ENCODE results near the gene UTF1. TPM values are rescaled to one million over a fixed set of nuclear protein-coding genes. Genes with fewer than 3 reads are reported as not detected.
A peak's percentile ranks its signal among the peaks of the same experiment; 100 is the strongest.

UTF1 gene
- total and polyA plus RNA-seq, 4 donors = 0.06 to 0.52 TPM; not detected in 2

DNA sequence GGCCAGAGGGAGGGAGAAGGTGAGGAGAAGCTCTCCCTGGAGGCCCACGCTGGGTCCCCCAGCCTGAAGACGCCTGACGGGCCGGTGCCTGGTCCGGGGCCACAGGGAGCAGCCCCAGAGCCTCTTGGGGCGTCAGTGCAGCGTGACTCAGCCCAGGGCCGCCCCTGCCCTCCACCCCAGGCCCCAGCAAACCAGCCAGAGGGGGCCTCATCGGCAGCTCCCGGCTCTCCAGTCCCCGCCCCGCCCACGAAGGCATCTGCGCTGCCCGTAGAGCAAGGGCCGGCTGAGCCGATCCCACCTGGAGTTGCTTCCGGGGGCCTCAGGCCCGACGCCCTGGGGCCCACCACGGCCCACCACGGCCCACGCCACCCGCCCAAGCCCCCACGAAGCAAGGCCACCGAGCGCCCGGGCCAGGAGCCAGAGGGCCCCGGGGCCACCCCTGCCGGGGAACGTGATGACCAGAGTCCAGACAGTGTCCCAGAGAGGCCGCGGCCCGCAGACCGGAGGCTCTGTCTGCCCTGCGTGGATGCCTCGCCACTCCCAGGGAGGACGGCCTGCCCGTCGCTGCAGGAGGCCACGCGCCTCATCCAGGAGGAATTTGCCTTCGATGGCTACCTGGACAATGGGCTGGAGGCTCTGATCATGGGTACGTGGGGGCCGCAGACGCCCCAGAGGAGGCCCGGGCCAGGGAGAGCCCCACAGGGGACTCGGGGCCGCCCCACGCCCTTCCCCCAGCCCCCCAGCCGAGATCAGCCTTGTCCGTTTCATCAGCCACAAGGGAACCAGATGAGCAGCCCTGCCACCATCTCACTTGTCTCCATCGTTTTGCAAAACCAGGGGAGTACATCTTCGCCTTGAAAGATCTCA is 31.2 kb upstream of the UTF1 start:
- WGBS, 2 donors = 89 to 95% methylated on average over 44 to 54 of the region's 54 CpGs
- Histone ChIP-seq H3K27ac (ENCODE audit: low read depth in 1 of 2, low read length in 1 of 2) (no peak overlapping the region), H3K27me3 (ENCODE audit: control insufficient read depth in 3 of 3, insufficient read depth in 3 of 3, low read length in 2 of 3) (no peaks in the 10 kb centered on the region), H3K9ac (ENCODE audit: insufficient read depth in 1 of 2, low read length in 2 of 2) (no peak overlapping the region), H3K4me1 (ENCODE audit: control insufficient read depth in 5 of 5, insufficient read depth in 5 of 5, low read length in 5 of 5) (no peaks in the 10 kb centered on the region), H3K36me3 (ENCODE audit: control insufficient read depth in 4 of 4, insufficient read depth in 4 of 4, low read length in 4 of 4) (no peaks in the 10 kb centered on the region), H3K9me3 (ENCODE audit: control insufficient read depth in 4 of 4, insufficient read depth in 3 of 4, low read length in 3 of 4) (peaks cover 0 to 1% (median 0%) of the 10 kb centered on the region in 4 donors), H3K4me3 (no peak overlapping the region)
- no peak for DNase-seq
- ATAC-seq (ENCODE audit: insufficient read depth, low FRiP score) = no peak
- TF ChIP-seq, protein P1, sequence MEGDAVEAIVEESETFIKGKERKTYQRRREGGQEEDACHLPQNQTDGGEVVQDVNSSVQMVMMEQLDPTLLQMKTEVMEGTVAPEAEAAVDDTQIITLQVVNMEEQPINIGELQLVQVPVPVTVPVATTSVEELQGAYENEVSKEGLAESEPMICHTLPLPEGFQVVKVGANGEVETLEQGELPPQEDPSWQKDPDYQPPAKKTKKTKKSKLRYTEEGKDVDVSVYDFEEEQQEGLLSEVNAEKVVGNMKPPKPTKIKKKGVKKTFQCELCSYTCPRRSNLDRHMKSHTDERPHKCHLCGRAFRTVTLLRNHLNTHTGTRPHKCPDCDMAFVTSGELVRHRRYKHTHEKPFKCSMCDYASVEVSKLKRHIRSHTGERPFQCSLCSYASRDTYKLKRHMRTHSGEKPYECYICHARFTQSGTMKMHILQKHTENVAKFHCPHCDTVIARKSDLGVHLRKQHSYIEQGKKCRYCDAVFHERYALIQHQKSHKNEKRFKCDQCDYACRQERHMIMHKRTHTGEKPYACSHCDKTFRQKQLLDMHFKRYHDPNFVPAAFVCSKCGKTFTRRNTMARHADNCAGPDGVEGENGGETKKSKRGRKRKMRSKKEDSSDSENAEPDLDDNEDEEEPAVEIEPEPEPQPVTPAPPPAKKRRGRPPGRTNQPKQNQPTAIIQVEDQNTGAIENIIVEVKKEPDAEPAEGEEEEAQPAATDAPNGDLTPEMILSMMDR (IDR thresholded peaks at IDR 0.05; ENCODE audit: control extremely low read depth, extremely low read depth) = no peak

DNA sequence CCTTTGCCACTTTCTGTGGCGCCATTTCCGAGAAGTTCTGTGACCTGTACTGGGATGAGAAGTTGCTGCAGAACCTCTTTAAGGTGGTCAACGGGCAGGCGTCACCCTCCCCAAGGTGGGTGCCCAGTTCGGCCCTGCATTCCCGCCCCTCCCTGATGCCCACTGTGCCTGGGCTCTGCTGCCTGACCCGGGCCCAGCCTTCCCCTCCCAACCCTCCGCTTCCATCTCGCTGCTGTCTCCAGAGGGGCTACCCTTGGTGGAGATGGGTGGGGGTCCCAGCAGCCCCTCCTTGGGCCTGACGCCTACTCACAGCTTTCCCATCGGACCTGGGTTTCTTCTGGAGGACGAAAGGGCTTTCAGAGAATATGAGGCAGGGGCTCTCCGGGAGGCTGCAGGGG is 30.5 kb upstream of the UTF1 start:
- no peak for ATAC-seq (ENCODE audit: insufficient read depth, low FRiP score)
- 85 to 91% methylated on average over 13 of the region's 13 CpGs for WGBS, 2 donors
- H3K4me1 ChIP-seq (ENCODE audit: control insufficient read depth in 5 of 5, insufficient read depth in 5 of 5, low read length in 5 of 5) = no peaks in the 10 kb centered on the region

DNA sequence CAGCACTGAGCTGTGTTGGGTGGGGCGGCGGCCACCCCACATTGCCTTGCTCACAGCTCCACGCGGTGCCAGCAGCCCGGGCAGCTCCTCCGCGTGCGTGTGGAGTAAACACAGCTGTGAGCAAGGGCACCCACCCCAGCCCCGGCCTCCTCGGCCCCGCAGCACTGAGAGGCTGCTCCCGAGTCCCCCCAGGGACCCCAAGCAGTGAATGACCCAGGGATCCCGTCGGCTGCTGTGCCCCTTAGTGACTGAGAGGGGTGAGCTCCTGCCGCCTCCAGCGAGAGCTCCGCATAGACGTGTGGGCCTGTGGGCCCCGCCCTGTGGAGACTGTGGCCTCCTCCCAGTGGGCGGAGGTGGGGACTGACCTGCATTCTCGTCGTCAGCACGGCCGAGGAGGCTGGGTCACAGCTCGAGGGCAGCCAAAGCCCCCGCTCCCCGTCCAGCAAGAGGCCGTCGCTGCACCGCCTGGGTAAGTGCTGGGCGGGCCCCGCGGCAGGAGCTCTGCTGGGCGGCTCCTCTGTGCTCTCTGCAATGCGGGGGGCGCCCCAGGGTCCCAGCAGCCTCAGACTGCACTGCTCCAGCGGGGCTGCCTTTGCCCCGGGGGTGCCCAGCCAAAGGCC is 29.9 kb upstream of the UTF1 start:
- Histone ChIP-seq H3K9me3 (ENCODE audit: control insufficient read depth in 4 of 4, insufficient read depth in 3 of 4, low read length in 3 of 4) (no peaks in the 10 kb centered on the region), H3K27me3 (ENCODE audit: control insufficient read depth in 3 of 3, insufficient read depth in 3 of 3, low read length in 2 of 3) (no peaks in the 10 kb centered on the region), H3K4me3 (no peak overlapping the region), H3K27ac (ENCODE audit: low read depth in 1 of 2, low read length in 1 of 2) (no peak overlapping the region), H3K36me3 (ENCODE audit: control insufficient read depth in 4 of 4, insufficient read depth in 4 of 4, low read length in 4 of 4) (no peaks in the 10 kb centered on the region), H3K4me1 (ENCODE audit: control insufficient read depth in 5 of 5, insufficient read depth in 5 of 5, low read length in 5 of 5) (no peaks in the 10 kb centered on the region), H3K9ac (ENCODE audit: insufficient read depth in 1 of 2, low read length in 2 of 2) (no peak overlapping the region)
- no peak for ATAC-seq (ENCODE audit: insufficient read depth, low FRiP score)
- TF ChIP-seq, protein P1 (IDR thresholded peaks at IDR 0.05; ENCODE audit: control extremely low read depth, extremely low read depth) = no peak
- WGBS, 2 donors = 60 to 67% methylated on average over 37 to 38 of the region's 38 CpGs
- DNase-seq = peak in 1 of 3 donors; percentile 5

More for the DNA sequence above, 30.5 kb upstream of the UTF1 start:
- Histone ChIP-seq H3K36me3 (ENCODE audit: control insufficient read depth in 4 of 4, insufficient read depth in 4 of 4, low read length in 4 of 4) (no peaks in the 10 kb centered on the region), H3K27me3 (ENCODE audit: control insufficient read depth in 3 of 3, insufficient read depth in 3 of 3, low read length in 2 of 3) (no peaks in the 10 kb centered on the region), H3K9ac (ENCODE audit: insufficient read depth in 1 of 2, low read length in 2 of 2) (no peak overlapping the region), H3K4me3 (no peak overlapping the region), H3K27ac (ENCODE audit: low read depth in 1 of 2, low read length in 1 of 2) (no peak overlapping the region), H3K9me3 (ENCODE audit: control insufficient read depth in 4 of 4, insufficient read depth in 3 of 4, low read length in 3 of 4) (no peaks in the 10 kb centered on the region)
- TF ChIP-seq, protein P1 (IDR thresholded peaks at IDR 0.05; ENCODE audit: control extremely low read depth, extremely low read depth) = no peak
- no peak for DNase-seq
